HG02885 (cell line): ENCODE results near the gene PDXDC1.
"Not testable (repeated sequence)": the region's sequence is repeated elsewhere in the genome, so short reads cannot be mapped to it uniquely, and the experiment has no call there.

ENCODE experiments used
- ATAC-seq: cut with Tn5 transposase; IDR thresholded peaks from one replicate; pipeline ENCODE4 v1.9.1; 2021; ENCODE audit warnings: mild to moderate bottlenecking; ENCODE audit not compliant: unreplicated experiment, poor library complexity

The PDXDC1 gene, protein sequence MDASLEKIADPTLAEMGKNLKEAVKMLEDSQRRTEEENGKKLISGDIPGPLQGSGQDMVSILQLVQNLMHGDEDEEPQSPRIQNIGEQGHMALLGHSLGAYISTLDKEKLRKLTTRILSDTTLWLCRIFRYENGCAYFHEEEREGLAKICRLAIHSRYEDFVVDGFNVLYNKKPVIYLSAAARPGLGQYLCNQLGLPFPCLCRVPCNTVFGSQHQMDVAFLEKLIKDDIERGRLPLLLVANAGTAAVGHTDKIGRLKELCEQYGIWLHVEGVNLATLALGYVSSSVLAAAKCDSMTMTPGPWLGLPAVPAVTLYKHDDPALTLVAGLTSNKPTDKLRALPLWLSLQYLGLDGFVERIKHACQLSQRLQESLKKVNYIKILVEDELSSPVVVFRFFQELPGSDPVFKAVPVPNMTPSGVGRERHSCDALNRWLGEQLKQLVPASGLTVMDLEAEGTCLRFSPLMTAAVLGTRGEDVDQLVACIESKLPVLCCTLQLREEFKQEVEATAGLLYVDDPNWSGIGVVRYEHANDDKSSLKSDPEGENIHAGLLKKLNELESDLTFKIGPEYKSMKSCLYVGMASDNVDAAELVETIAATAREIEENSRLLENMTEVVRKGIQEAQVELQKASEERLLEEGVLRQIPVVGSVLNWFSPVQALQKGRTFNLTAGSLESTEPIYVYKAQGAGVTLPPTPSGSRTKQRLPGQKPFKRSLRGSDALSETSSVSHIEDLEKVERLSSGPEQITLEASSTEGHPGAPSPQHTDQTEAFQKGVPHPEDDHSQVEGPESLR

DNA sequence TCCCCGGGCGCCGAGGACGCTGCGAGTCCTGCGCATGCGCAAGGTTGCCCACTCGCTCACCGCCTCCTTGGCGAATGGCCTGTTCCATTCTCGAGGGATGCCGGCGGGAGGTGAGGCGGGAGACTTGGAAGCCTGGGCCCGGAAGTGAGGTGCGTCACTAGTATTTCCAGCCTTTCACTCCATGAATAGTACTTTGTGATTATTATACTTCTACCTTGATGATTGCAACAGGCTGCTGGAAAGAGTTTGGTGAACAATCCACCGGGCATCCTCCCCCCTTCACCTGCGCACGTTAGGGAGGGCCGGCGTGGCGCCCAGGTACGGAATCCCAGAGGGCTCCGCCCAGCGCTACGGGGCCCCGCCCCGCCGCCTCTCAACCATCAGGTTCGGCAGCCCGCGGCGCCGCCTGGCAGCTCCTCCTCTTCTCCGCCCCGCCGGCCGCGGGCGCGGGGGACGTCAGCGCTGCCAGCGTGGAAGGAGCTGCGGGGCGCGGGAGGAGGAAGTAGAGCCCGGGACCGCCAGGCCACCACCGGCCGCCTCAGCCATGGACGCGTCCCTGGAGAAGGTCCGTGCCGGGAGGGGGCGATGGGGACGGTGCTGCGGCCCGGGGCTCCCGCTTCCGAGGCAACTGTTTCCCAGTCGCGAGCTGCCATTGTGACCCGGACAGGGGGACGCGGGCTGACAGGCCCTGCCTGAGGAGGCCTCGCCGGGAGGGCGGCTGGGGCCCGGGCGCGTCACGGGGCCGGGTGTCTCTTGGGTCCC is at the start of gene PDXDC1:
PDXDC1 (plus strand) TSS at position 371 of the 762 bp plus-strand sequence; CDS start at position 545, 174 bp downstream.
- ATAC-seq: peak; percentile 93

DNA sequence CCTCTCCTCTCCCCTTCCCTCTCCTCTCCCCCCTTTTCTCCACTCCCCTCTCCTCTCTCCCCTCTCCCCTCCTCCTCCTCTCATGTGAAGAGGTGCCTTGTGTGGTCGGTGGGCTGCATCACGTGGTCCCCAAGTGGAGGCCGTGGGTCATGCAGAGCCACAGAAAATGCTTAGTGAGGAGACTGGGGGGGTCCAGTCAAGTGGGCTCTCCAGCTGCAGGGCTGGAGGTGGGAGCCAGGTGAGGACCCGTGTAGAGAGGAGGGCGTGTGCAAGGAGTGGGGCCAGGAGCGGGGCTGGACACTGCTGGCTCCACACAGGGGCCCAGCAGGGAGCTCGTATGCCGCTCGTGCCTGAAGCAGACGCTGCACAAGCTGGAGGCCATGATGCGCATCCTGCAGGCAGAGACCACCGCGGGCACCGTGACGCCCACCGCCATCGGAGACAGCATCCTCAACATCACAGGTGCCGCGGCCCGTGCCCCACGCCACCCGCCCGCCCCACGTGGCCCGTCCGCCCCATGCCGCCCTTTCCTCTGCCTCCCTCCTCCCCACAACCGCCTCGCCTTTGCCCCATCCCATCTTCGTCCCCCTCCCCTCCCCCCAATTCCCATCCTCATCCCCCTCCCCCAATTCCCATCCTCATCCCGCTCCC is 46.6 kb upstream of the PDXDC1 start:
- not testable (repeated sequence) for ATAC-seq

DNA sequence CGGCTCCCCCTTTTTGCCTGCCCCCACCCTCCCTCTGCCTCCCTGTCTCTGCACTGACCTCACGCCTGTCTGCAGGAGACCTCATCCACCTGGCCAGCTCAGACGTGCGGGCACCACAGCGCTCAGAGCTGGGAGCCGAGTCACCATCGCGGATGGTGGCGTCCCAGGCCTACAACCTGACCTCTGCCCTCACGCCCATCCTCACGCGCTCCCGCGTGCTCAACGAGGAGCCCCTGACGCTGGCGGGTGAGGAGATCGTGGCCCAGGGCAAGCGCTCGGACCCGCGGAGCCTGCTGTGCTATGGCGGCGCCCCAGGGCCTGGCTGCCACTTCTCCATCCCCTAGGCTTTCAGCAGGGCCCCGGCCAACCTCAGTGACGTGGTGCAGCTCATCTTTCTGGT is 45.6 kb upstream of the PDXDC1 start:
- ATAC-seq: not testable (repeated sequence)

DNA sequence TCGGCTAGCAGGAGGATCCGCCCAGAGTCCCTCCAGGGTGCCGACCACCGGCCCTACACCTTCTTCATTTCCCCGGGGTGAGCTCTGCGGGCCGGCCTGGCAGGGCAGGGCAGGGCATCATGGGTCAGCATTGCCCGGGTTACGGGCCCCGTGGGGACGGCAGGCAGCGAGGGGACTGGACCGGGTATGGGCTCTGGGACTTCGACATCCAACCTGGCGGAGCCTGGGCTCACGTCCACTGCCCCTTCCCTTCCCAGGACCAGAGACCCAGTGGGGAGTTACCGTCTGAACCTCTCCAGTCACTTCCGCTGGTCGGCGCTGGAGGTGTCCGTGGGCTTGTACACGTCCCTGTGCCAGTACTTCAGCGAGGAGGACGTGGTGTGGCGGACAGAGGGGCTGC is 44.6 kb upstream of the PDXDC1 start:
- not testable (repeated sequence) for ATAC-seq

DNA sequence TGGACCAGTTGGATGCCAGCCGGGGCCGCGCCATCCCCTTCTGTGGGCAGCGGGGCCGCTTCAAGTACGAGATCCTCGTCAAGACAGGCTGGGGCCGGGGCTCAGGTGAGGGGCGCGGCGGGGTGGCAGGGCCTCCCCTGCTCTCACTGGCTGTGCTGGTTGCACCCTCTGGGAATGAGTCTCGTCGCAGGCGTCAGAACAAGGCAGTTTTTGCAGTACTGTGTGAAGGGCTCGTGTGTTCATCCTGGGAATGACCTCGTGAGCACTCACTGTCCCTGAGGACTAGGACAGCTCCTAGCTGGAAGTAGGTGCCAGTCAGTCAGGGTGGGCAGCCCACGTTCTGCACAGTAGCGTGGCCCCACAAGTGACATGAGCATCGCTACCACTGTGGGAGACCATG is 43.9 kb upstream of the PDXDC1 start:
- not testable (repeated sequence) for ATAC-seq

DNA sequence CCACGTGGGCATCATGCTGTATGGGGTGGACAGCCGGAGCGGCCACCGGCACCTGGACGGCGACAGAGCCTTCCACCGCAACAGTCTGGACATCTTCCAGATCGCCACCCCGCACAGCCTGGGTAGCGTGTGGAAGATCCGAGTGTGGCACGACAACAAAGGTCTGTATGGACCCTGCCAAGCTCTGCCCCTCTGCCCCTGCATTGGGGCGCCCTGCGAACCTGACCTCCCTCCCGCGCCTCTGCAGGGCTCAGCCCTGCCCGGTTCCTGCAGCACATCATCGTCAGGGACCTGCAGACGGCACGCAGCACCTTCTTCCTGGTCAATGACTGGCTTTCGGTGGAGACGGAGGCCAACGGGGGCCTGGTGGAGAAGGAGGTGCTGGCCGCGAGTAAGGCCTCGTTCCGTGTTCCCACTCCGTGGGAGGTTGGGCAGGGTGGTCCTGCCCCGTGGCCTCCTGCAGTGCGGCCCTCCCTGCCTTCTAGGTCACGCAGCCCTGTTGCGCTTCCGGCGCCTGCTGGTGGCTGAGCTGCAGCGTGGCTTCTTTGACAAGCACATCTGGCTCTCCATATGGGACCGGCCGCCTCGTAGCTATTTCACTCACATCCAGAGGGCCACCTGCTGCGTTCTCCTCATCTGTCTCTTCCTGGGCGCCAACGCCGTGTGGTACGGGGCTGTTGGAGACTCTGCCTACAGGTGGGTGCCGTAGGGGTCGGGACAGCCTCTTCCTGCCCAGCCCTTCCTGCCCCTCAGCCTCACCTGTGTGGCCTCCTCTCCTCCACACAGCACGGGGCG is 42.0 kb upstream of the PDXDC1 start:
- not testable (repeated sequence) for ATAC-seq

DNA sequence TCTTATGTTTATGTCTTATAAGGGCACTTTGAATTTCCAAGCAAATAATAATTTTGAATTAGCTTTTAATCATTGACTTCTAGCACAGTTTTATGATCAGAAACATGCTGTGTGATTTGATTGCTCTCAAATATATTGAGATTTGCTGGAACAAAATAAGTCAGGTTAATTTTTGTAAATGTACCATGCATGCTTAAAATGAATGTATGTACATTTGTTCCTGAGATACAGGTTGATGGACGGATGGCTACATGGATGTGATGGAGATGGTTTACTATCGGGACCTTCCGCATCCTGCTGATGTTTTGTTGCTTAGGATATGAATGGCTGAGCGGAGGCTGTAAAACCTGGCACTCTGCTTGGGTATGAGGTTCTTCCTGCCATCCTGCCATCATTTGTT is 37.7 kb upstream of the PDXDC1 start, which contains the start of gene NPIPA1:
NPIPA1 (plus strand) TSS at position 301 of the 400 bp plus-strand sequence; CDS start at position 301, 0 bp downstream.
- not testable (repeated sequence) for ATAC-seq

DNA sequence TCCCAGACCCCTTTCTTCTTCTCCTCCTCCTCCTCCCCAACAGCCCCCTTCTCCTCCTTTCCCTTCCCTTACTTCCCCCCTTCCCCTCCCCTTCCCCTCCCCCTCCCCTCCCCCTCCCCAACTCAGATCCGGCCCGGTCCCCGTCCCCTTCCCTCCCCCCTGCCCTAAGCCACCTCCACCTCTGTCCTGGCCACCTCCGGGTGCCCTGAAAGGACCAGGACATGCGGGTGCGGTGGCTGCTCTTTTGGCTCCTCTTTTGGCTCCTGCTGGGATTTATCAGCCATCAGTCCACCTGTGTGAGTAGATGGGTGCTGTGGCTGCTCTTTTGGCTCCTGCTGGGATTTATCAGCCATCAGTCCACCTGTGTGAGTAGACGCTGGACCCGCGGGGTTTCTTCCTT is 36.8 kb upstream of the PDXDC1 start:
- ATAC-seq: not testable (repeated sequence)

DNA sequence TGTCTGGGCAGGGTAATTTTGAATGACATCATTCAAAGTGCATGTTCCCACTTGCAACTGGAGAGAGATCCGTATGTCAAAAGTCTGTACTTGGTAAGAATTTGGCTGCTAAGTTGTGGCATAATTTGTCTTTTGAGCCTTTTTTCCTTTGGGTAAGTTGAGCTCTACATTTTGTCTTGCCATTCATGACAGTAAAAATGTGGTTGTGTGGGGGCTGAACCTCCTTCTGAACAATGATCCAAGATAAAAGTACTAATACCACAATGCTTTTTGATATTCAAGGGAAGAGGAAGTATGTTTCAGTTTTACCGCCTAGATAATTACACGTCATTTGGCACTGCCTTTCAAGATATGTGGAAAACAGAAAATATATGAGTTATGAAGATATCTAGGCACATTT is 32.1 kb upstream of the PDXDC1 start:
- ATAC-seq: not testable (repeated sequence)

DNA sequence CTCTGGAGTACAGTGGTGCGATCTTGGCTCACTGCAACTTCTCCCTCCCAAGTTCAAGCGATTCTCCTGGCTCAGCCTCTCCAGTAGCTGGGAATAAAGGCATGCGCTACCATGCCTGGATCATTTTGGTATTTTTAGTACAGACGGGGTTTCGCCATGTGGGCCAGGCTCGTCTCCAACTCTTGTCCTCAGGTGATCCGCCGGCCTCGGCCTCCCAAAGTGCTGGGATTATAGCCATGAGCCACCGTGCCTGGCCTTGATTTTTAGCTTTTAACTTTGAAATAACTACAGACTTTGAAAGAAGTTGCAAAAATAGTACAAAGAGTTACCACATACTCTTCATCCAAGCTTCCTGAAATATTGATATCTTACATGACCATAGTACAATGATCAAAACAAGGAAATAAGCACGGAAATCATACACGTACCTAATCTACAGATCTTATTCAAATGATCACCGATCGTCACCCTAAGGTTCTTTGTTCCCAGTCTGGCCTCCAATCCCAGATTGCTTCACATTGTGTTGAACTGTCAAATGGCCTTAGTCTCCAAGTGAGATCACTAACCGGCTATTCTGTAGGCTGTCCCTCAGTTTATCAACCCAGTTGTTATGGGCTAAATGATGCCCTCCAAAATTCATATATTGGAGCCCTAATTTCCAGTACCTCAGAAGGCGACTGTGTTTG is 19.1 kb upstream of the PDXDC1 start:
- no peak for ATAC-seq

DNA sequence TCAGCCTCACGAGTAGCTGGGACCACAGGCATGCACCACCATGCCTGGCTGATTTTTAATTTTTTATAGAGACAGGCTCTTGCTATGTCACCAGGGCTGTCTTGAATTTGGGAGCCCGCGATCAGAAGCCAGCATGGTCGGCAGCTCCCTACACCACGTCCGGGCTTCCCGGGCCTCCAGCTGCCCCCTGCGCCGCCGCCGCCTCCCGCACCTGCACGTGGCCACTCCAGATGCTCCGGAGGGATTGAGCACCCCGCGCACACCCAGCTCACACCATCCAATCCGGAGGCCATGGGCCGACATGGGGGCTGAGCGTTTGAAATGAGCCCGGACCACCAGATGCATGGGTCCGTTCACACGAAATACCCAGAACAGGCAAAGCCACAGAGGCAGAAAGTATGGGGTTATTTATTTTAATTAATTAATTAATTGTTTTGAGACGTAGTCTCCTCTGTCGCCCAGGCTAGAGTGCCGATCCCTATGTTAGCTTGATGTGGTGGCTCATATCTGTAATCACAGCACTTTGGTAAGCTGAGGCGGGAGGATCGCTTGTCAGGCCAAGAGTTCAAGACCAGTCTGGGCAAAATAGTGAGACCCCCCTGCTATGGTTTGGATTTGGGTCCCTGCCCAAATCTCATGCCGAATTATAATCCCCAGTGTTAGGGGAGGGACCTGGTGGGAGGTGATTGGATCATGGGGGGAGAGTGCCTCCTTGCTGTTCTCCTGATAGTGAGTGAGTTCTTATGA is 17.1 kb upstream of the PDXDC1 start:
- no peak for ATAC-seq

DNA sequence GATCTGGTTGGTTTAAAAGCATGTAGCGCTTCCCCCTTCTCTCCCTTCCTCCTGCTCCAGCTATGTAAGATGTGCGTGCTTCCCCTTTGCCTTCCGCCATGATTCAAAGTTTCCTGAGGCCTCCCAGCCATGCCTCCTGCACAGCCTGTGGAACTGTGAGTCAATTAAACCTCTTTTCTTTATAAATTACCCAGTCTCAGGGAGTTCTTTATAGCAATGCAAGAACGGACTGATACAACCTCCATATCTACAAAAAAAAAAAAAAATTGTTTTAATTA is 16.6 kb upstream of the PDXDC1 start:
- ATAC-seq: no peak

DNA sequence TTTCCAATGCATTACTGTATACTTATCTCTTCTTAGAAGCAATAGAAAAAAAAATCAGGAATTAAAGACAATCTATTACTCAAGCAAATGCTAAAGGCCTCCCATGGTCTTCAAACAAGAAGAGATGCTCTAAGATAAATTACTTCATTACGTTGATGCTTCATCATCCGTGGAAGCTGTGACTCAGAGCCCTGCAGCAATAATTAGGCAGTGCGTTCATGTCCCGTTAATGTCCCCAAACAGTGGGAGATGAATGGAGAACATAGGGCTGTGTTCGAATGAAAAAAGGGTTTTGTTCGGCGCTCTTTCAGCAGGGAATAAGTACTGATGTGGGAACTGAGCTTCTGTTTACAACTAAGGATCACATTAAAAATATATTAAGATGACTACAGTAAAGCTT is 15.9 kb upstream of the PDXDC1 start:
- no peak for ATAC-seq

DNA sequence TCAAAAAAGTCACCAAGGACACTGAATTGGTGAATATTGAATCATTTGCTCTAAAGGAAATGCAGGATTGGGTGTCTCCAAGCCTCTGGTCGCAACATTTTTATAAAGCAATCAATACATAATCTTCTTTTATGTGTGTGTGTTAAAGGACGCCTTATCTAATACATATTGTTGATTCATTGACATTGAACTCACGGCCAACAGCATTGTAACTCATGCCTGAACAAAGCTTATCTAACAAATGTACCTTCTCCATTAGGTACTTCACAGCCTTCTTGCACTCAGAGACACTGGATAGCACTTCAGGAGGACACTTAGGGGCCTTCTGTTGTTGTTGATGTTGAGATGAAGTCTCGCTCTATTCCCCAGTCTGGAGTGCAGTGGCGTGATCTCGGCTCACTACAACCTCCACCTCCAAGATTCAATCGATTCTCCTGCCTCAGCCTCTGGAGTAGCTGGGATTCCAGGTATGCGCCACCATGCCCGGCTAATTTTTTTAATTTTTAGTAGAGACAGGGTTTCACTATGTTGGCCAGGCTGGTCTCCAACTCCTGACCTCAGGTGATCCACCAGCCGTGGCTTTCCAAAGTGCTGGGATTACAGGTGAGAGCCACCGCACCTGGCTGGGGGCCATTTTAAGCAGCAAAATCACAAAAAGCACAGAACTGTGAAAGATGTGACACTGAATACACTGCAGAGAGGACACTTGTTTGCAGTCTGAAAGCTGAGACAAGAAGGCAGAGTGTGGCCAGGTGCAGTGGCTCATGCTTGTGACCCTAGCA is 13.2 kb upstream of the PDXDC1 start:
- no peak for ATAC-seq

DNA sequence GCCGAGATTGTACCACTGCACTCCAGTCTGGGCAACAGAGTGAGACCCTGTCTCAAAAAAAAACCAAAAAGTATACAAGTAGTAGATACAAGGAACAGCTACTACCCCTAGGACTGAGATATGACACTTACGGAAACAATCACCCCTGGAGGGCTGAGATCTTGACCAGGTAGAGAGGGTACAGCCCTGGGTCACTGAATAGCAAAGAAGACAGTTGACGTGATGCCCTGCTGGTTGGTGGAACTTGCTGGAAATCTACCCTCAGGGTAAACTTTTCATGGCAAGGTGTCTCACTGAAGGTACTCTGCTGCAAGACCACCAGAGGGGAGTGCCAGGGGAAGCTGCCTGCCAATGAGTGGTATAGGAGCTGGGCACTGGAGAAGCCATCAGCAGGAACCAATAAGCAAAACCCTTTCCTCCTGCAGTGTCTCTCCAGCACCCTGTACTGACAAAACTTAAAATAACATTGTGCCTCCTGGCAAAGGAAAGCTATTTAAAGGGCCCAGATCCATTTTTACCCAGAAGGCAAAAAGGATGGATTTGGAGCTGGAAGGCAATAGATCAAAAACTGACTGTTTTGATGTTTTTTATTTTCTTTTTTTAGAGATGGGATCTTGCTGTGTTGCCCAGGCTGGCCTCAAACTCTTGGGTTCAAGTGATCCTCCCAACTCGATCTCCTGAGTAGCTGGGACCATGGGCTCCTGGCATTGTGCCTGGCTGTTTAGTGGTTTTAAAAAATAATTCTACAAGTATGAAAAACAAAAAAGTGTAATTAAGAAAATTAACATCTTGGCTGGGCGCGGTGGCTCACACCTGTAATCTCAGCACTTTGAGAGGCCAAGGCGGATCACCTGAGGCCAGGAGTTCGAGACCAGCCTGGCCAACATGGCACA is 11.3 kb upstream of the PDXDC1 start:
- no peak for ATAC-seq

DNA sequence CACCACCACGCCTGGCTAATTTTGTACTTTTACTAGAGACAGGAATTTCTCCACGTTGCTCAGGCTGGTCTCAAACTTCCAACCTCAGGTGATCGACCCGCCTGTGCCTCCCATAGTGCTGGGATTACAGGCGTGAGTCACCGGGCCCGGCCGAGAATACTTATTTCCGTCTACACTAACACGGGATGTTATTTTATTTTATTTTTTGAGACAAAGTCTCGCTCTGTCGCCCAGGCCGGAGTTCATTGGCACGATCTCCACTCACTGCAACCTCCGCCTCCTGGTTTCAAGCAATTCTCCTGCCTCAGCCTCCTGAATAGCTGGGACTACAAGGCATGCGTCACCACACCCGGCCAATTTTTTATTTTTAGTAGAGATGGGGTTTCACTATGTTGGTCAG is 9.5 kb upstream of the PDXDC1 start:
- ATAC-seq: no peak

DNA sequence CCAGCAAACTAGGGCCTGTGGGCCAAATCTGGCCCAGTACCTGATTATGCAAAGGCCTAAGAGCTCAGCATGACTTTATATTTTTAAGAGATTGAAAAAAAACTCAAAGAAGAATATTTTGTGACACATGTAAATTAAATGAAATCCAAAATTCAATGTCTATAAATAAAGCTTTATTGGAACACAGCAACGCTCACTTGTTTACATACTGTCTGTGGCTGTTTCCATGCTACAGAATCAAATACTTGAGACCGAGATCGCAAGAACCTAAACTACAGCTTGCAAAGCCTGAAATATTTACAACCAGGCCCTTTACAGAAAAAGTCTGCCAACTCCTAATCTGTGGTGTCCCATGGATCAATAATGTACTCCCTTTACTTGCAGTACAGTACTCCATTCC is 5.0 kb upstream of the PDXDC1 start:
- not testable (repeated sequence) for ATAC-seq
